SU-DHL-6 (cell line): Measurements from ENCODE around the gene GLI3.

Experiments used
- EZH2phosphoT487 ChIP-seq: fragments of 200-600 bp; sonication (generic), shearing (Covaris generic); conservative IDR thresholded peaks from 2 replicates; pipeline ENCODE4 v1.6.1; 2018; ENCODE audit warnings: mild to moderate bottlenecking, antibody characterized with exemption, low read length, moderate library complexity, mixed read lengths
- TF ChIP-seq, protein P1 (sequence below): fragments of 200-600 bp; sonication (generic); IDR thresholded peaks from one replicate; pipeline ENCODE4 v1.5.1; 2017; ENCODE audit warnings: antibody characterized with exemption, mild to moderate bottlenecking, low read length, moderate library complexity; ENCODE audit not compliant: insufficient read depth, poor library complexity, severe bottlenecking

DNA sequence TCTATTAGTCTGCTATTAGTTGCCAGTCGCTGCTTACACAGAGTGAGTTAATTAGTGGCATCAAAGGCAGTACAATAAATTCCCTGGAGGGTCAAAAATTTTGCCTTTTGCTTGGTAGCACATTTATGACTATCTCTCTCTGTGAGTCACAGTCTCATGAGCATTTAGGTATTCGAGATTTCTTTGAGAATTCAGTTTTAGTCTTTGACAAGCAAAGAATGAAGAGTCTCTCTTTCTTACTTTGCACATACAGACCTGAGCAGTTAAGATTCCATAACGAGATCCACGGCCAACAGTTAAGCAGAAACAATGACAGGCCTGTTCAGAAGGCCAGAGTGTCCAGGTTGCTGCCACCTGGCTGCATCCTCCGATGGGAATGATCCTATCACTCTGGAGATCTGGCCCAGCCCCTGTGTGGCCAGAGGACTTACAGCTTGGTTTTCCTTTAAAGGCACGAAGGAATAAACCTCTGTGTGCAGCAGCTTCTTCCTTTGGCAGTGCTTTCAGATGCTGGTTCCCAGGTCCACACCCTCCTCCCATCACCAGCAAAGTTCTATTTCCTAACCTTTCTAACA lies 80.6 kb downstream of the GLI3 start:
- TF ChIP-seq, protein P1, sequence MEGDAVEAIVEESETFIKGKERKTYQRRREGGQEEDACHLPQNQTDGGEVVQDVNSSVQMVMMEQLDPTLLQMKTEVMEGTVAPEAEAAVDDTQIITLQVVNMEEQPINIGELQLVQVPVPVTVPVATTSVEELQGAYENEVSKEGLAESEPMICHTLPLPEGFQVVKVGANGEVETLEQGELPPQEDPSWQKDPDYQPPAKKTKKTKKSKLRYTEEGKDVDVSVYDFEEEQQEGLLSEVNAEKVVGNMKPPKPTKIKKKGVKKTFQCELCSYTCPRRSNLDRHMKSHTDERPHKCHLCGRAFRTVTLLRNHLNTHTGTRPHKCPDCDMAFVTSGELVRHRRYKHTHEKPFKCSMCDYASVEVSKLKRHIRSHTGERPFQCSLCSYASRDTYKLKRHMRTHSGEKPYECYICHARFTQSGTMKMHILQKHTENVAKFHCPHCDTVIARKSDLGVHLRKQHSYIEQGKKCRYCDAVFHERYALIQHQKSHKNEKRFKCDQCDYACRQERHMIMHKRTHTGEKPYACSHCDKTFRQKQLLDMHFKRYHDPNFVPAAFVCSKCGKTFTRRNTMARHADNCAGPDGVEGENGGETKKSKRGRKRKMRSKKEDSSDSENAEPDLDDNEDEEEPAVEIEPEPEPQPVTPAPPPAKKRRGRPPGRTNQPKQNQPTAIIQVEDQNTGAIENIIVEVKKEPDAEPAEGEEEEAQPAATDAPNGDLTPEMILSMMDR: no peak
- no peak for TF ChIP-seq EZH2phosphoT487
